Mucosa of rectum (tissue), 2 donors: ENCODE measurements around the gene SPAST.
"Not testable (repeated sequence)": the region's sequence is repeated elsewhere in the genome, so short reads cannot be mapped to it uniquely, and the experiment has no call there.

ENCODE experiments used
- H3K27ac ChIP-seq, 2 donors: one replicate each; pipeline ENCODE4 v1.7.0; 2013; ENCODE audit warnings: inconsistent platforms in 2 of 2, low read depth in 2 of 2, low read length in 2 of 2
- H3K27me3 ChIP-seq, 2 donors: one replicate each; pipeline ENCODE4 v1.7.0; 2013; ENCODE audit warnings: low read length in 2 of 2; ENCODE audit not compliant: control insufficient read depth in 2 of 2, insufficient read depth in 2 of 2
- H3K36me3 ChIP-seq, 2 donors: one replicate each; pipeline ENCODE4 v1.7.0; 2013; ENCODE audit warnings: low read length in 2 of 2; ENCODE audit not compliant: control insufficient read depth in 2 of 2, insufficient read depth in 2 of 2
- H3K4me1 ChIP-seq, 2 donors: one replicate each; pipeline ENCODE4 v1.7.0; 2013; ENCODE audit warnings: low read length in 2 of 2, mild to moderate bottlenecking in 1 of 2; ENCODE audit not compliant: control insufficient read depth in 2 of 2, insufficient read depth in 2 of 2
- H3K4me3 ChIP-seq, 2 donors: one replicate each; pipeline ENCODE4 v1.7.0; 2013; ENCODE audit warnings: low read length in 2 of 2
- H3K9ac ChIP-seq, 2 donors: one replicate each; pipeline ENCODE4 v1.7.0; 2013; ENCODE audit warnings: low read length in 2 of 2, low read depth in 1 of 2, mild to moderate bottlenecking in 1 of 2
- H3K9me3 ChIP-seq, 2 donors: one replicate each; pipeline ENCODE4 v1.7.0; 2013; ENCODE audit warnings: low read length in 2 of 2; ENCODE audit not compliant: control insufficient read depth in 2 of 2
- donor health status: healthy.
- donor health status: Normal muscosa, but diverticular disease.

SPAST gene, protein sequence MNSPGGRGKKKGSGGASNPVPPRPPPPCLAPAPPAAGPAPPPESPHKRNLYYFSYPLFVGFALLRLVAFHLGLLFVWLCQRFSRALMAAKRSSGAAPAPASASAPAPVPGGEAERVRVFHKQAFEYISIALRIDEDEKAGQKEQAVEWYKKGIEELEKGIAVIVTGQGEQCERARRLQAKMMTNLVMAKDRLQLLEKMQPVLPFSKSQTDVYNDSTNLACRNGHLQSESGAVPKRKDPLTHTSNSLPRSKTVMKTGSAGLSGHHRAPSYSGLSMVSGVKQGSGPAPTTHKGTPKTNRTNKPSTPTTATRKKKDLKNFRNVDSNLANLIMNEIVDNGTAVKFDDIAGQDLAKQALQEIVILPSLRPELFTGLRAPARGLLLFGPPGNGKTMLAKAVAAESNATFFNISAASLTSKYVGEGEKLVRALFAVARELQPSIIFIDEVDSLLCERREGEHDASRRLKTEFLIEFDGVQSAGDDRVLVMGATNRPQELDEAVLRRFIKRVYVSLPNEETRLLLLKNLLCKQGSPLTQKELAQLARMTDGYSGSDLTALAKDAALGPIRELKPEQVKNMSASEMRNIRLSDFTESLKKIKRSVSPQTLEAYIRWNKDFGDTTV

GRCh38 chr2:32063310-32064020 is at the start of gene SPAST:
Gene SPAST, plus strand, starts transcription at chr2:32063556. Its CDS starts 276 bp downstream, at chr2:32063832.
- H3K36me3 ChIP-seq = no peaks in the 10 kb centered on the region
- H3K9me3 ChIP-seq = no peaks in the 10 kb centered on the region
- peak within 1 kb of the TSS; percentile 91 for H3K4me3 ChIP-seq
- H3K27ac ChIP-seq = peak within 1 kb of the TSS; percentile 89 to 93
- peak within 1 kb of the TSS; percentile 79 to 83 for H3K9ac ChIP-seq
- H3K27me3 ChIP-seq = no peaks in the 10 kb centered on the region
- peaks cover 4 to 17% of the 10 kb centered on the region in 2 donors for H3K4me1 ChIP-seq

DNA sequence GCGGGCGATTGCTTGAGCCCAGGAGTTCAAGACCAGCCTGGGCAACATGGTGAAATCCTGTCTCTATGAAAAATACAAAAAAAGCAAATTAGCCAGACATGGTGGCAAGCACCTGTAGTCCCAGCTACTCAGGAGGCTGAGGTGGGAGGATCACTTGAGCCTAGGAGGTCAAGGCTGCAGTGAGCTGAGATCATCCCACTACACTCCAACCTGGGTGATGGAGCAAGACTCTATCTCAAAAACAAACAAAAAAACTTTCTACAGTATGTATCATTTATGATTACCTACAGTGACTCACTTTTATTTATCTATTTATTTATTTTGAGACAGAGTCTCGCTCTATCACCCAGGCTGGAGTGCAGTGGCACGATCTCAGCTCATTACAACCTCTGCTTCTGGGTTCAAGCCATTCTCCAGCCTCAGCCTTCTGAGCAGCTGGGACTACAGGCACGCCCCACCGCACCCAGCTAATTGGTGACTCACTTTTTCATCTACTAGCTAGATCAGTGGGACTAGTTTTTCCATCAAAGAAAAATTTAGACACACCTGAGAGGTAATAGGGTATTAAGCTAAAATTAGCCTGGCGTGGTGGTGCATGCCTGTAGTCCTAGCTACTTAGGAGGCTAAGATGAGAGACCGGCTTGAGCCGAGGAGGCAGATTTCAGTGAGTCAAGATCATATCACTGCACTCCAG is 44.4 kb upstream of the SPAST start:
- not testable (repeated sequence) for H3K9ac ChIP-seq, H3K4me1 ChIP-seq, H3K27ac ChIP-seq, H3K4me3 ChIP-seq, H3K27me3 ChIP-seq, H3K9me3 ChIP-seq
- H3K36me3 ChIP-seq = peaks cover 11 to 23% of the 10 kb centered on the region in 2 donors

- not testable (repeated sequence) for H3K9ac ChIP-seq, H3K27me3 ChIP-seq, H3K4me1 ChIP-seq, H3K9me3 ChIP-seq, H3K27ac ChIP-seq, H3K4me3 ChIP-seq, H3K36me3 ChIP-seq
Observed at GRCh38 chr2:32034198-32034887, 29.0 kb upstream of the SPAST start.

DNA sequence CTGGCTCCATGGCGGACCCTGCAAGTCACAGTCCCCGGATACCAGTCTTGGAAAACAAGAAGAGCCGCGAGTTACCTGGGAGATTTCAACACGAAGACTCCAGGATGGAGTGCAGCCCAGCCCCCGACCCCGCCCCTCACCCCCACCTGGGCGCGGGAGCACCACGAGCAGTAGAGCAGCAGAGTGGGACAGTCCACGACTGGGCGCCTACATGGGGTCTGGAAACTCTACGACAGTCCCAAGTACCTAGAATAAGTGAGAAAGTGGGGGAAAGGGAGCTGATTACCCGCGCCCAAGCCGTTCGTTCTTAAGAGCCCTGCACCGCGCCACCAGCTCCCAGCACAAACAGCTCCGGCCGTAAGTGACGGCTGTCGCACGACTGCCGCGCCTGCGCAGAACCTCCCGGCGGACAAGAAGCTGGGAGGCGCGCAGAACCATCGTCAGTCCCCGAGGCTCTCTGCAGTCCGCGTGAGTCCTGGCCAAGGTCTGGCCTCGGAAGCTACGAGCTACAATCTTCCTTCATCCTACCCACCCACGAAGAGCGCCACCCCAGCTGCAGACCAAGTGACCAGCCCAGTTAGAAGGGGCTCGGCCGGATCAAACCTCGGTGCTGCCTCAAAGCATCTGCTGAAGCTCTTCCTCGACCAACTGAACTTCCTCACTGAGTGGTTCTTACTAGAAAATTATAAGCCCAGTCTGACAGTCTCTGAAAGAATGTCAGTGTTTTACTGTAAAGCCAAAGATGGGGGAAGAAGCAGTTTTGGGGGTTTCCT is 23.7 kb upstream of the SPAST start, which contains the start of gene DPY30:
TSS of gene DPY30 (minus strand) at position 359 of the 773 bp plus-strand sequence. CDS start at position 10, 349 bp downstream.
- H3K4me3 ChIP-seq = peak within 1 kb of the TSS; percentile 84 to 89
- peak within 1 kb of the TSS; percentile 72 to 81 for H3K9ac ChIP-seq
- H3K9me3 ChIP-seq = no peaks in the 10 kb centered on the region
- H3K27me3 ChIP-seq = no peaks in the 10 kb centered on the region
- H3K36me3 ChIP-seq = no peaks in the 10 kb centered on the region
- peaks cover 2 to 5% of the 10 kb centered on the region in 2 donors for H3K4me1 ChIP-seq
- H3K27ac ChIP-seq = peak within 1 kb of the TSS; percentile 79 to 87

GRCh38 chr2:32043561-32043960 is 19.8 kb upstream of the SPAST start:
- peaks cover 2 to 5% of the 10 kb centered on the region in 2 donors for H3K4me1 ChIP-seq
- no peaks in the 10 kb centered on the region for H3K9me3 ChIP-seq
- no peak overlapping the region for H3K4me3 ChIP-seq
- no peak overlapping the region for H3K27ac ChIP-seq
- H3K9ac ChIP-seq = no peak overlapping the region
- no peaks in the 10 kb centered on the region for H3K36me3 ChIP-seq
- no peaks in the 10 kb centered on the region for H3K27me3 ChIP-seq

- Histone ChIP-seq H3K4me1 (no peaks in the 10 kb centered on the region), H3K9ac (no peak overlapping the region), H3K27ac (no peak overlapping the region), H3K27me3 (no peaks in the 10 kb centered on the region), H3K9me3 (no peaks in the 10 kb centered on the region), H3K36me3 (no peaks in the 10 kb centered on the region), H3K4me3 (no peak overlapping the region)
Observed at GRCh38 chr2:32051836-32052439, 11.4 kb upstream of the SPAST start.

DNA sequence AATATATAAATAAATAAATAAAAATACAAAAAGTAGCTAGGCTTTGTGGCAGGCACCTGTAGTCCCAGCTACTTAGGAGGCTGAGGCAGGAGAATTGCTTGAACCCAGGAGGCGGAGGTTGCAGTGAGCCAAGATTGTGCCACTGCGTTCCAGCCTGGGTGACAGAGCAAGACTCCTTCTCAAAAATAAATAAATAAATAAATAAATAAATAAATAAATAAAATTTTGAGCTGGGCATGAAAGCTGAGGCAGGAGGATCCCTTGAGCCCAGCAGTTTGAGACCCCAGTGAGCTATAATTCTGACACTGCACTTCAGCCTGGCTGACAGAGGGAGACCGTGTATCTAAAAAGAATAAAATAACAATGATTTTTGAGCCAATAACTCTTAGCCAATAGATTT is 8.8 kb upstream of the SPAST start:
- not testable (repeated sequence) for H3K9ac ChIP-seq, H3K27ac ChIP-seq, H3K27me3 ChIP-seq, H3K4me1 ChIP-seq, H3K36me3 ChIP-seq, H3K4me3 ChIP-seq, H3K9me3 ChIP-seq

- no peaks in the 10 kb centered on the region for H3K36me3 ChIP-seq
- H3K9me3 ChIP-seq = no peaks in the 10 kb centered on the region
- H3K27me3 ChIP-seq = no peaks in the 10 kb centered on the region
- H3K27ac ChIP-seq = no peak overlapping the region
- H3K9ac ChIP-seq = no peak overlapping the region
- H3K4me1 ChIP-seq = peaks cover 4 to 6% of the 10 kb centered on the region in 2 donors
- no peak overlapping the region for H3K4me3 ChIP-seq
Observed at GRCh38 chr2:32058130-32058529, 5.2 kb upstream of the SPAST start.

- no peak overlapping the region for H3K9ac ChIP-seq
- no peaks in the 10 kb centered on the region for H3K27me3 ChIP-seq
- H3K4me1 ChIP-seq = peaks cover 4 to 14% of the 10 kb centered on the region in 2 donors
- no peaks in the 10 kb centered on the region for H3K9me3 ChIP-seq
- H3K27ac ChIP-seq = no peak overlapping the region
- H3K36me3 ChIP-seq = no peaks in the 10 kb centered on the region
- no peak overlapping the region for H3K4me3 ChIP-seq
Observed at GRCh38 chr2:32060266-32060665, 3.1 kb upstream of the SPAST start.
